ENCODE data around the gene ENO2. TPM values are rescaled to one million over a fixed set of nuclear protein-coding genes. Genes with fewer than 3 reads are reported as not detected.
"Not testable (repeated sequence)": the region's sequence is repeated elsewhere in the genome, so short reads cannot be mapped to it uniquely, and the experiment has no call there.

The ENO2 gene
- total and polyA plus RNA-seq, 2 experiments from 2014 or later, result 43.5 to 53.5 TPM

- TF ChIP-seq, protein P1, sequence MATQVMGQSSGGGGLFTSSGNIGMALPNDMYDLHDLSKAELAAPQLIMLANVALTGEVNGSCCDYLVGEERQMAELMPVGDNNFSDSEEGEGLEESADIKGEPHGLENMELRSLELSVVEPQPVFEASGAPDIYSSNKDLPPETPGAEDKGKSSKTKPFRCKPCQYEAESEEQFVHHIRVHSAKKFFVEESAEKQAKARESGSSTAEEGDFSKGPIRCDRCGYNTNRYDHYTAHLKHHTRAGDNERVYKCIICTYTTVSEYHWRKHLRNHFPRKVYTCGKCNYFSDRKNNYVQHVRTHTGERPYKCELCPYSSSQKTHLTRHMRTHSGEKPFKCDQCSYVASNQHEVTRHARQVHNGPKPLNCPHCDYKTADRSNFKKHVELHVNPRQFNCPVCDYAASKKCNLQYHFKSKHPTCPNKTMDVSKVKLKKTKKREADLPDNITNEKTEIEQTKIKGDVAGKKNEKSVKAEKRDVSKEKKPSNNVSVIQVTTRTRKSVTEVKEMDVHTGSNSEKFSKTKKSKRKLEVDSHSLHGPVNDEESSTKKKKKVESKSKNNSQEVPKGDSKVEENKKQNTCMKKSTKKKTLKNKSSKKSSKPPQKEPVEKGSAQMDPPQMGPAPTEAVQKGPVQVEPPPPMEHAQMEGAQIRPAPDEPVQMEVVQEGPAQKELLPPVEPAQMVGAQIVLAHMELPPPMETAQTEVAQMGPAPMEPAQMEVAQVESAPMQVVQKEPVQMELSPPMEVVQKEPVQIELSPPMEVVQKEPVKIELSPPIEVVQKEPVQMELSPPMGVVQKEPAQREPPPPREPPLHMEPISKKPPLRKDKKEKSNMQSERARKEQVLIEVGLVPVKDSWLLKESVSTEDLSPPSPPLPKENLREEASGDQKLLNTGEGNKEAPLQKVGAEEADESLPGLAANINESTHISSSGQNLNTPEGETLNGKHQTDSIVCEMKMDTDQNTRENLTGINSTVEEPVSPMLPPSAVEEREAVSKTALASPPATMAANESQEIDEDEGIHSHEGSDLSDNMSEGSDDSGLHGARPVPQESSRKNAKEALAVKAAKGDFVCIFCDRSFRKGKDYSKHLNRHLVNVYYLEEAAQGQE (IDR thresholded peaks at IDR 0.05; ENCODE audit: unreplicated experiment), result no peak
- TF ChIP-seq ZNF462 (CRISPR knock-in tag; IDR thresholded peaks at IDR 0.05), result no peak
- no peak for TF ChIP-seq ZNF331 (CRISPR knock-in tag; IDR thresholded peaks at IDR 0.05; ENCODE audit: low read depth)
- TF ChIP-seq CREB1 (CRISPR knock-in tag; IDR thresholded peaks at IDR 0.05; ENCODE audit: low read depth), result no peak
Measured at GRCh38 chr12:6884539-6884938, 29.8 kb upstream of the ENO2 start (continued).

DNA sequence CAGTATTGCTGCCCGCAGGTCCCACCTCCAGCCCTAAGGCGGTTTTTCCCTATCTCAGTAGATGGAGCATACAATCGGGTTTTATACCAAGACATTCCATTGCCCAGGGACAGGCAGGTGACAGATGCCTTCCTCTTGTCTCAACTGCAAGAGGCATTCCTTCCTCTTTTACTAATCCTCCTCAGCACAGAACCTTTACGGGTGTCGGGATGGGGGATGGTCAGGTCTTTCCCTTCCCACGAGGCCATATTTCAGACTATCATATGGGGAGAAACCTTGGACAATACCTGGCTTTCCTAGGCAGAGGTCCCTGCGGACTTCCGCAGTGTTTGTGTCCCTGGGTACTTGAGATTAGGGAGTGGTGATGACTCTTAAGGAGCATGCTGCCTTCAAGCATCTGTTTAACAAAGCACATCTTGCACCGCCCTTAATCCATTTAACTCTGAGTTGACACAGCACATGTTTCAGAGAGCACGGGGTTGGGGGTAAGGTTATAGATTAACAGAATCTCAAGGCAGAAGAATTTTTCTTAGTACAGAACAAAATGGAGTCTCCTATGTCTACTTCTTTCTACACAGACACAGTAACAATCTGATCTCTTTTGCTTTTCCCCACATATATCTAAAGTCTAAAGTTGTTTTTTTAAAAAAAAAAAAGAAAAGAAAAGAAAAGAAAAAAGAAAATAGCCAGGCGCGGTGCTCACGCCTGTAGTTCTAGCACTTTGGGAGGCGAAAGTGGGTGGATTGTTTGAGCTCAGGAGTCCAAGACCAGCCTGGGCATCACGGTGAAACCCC lies 28.0 kb upstream of the ENO2 start:
- not testable (repeated sequence) for H3K27me3 ChIP-seq (ENCODE audit: insufficient read depth); ATAC-seq; H3K79me2 ChIP-seq (replicated peaks; ENCODE audit: insufficient read depth); H2AFZ ChIP-seq; H3K36me3 ChIP-seq (ENCODE audit: insufficient read depth); H3K36me3 Mint-ChIP-seq (ENCODE audit: low read depth); H3K9me2 ChIP-seq (ENCODE audit: insufficient read depth); H3K9me3 Mint-ChIP-seq; H4K20me1 ChIP-seq (replicated peaks; ENCODE audit: insufficient read depth); H3K4me3 ChIP-seq
- peak overlapping the region; percentile 15 for H3K4me2 ChIP-seq
- H3F3A ChIP-seq (replicated peaks; ENCODE audit: low read depth), result peaks cover 27% of the 10 kb centered on the region
- H3K4me1 ChIP-seq (ENCODE audit: insufficient read depth), result peaks cover 45% of the 10 kb centered on the region
- H3K4me3 Mint-ChIP-seq, result peak overlapping the region; percentile 48; the same call in 1 of the 3 replicates
- peaks cover 30% of the 10 kb centered on the region for H3K4me1 Mint-ChIP-seq
- H3K27ac ChIP-seq (ENCODE audit: low read depth), result peak overlapping the region; percentile 98
- H3K27ac Mint-ChIP-seq, result peak overlapping the region; percentile 70; the same call in 1 of the 2 replicates
- DNase-seq (ENCODE audit: low spot score), result peak; percentile 25
- H3K27me3 Mint-ChIP-seq (ENCODE audit: insufficient read depth, low read depth, poor library complexity), result peaks cover 16% of the 10 kb centered on the region

All from GM23338 (cell line).